ENCODE data around the gene CACNA2D3. TPM values are rescaled to one million over a fixed set of nuclear protein-coding genes. Genes with fewer than 3 reads are reported as not detected.

Gene CACNA2D3
- total RNA-seq, 1 donor from 2014 or later = not detected

DNA sequence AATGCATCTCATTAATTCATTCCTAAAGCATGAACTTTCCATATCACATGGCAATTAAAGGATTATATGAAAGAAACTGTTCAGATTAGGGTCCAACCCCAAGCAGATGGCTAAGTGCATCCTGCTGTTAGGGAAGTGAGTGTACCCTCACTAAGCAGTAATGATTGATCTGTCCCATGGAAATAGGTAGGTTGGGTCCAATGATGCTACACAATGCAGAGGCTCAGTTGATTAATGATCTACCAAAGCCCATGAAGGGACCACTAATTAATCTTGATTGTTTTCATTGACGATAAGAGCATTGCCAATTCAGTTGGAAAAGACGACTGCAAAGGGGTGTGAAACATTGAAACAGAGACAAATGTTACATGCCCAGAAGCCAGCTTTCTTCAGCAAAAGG is 1000.0 kb downstream of the CACNA2D3 start:
- H3K4me3 Mint-ChIP-seq = no peak overlapping the region
- DNase-seq (ENCODE audit: low spot score) = no peak
- intact Hi-C loops (cut with micrococcal nuclease) = no loop called here

More for the DNA sequence above, 1000.0 kb downstream of the CACNA2D3 start:
- H3K4me1 Mint-ChIP-seq (ENCODE audit: low read depth) = no peaks in the 10 kb centered on the region
- no peaks in the 10 kb centered on the region for H3K9me3 Mint-ChIP-seq
- H3K27me3 Mint-ChIP-seq (ENCODE audit: insufficient read depth) = no peaks in the 10 kb centered on the region
- no peak overlapping the region for H3K27ac Mint-ChIP-seq
- no peaks in the 10 kb centered on the region for H3K36me3 Mint-ChIP-seq (ENCODE audit: low read depth)

Other genes starting within 250 kb of the CACNA2D3 start
- gene ACTR8, start 240.4 kb upstream of the CACNA2D3 start, total RNA-seq = 41.9 and 46.9 TPM in 2 replicates
- 56.4 and 57.2 TPM in 2 replicates for gene SELENOK, start 230.7 kb upstream of the CACNA2D3 start, total RNA-seq